DMS 273 (cell line): Measurements from ENCODE around the gene POU6F2.
"Not testable (repeated sequence)": the region's sequence is repeated elsewhere in the genome, so short reads cannot be mapped to it uniquely, and the experiment has no call there.

Source experiments
- DNase-seq: peaks from one replicate; lab custom pipeline; 2025; ENCODE audit not compliant: unreplicated experiment; lab: John Stamatoyannopoulos, UW

POU6F2 gene

GRCh38 chr7:39342763-39343162 lies 365.1 kb downstream of the POU6F2 start:
- no peak for DNase-seq

DNA sequence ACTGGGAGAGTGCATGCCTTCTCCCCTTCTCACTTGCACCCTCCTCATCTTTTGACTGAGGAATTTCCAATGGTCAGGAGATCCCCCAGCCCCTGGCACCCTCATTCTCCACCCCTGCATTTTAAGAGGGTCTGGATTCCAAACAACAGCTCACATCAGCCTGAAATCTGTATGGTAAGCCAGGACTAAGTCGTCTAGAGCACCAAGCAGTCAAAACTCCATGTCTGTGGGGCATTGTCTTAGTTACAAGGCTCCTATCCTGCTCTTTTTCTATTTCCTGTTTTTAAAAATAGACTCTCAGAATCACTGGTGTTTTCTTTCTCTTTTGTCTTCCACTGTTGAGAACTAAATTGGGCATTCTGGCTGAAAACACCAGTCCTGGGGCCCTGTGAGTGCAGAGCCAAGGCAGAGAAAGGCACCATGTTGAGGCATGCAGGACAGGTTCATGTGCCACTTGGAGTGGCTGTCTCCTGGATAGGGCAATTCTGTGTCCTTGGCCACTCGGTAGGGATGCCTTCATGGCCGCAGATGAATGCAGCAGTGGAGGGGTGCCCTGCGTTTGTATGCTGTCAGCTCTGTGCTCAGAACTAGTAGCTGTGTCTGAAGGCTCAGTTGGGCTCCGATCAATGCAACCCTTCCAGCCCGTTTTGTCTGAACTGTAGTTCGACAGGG lies 371.9 kb downstream of the POU6F2 start:
- no peak for DNase-seq

- DNase-seq = peak; percentile 91
These were observed 376.1 kb downstream of the POU6F2 start for GRCh38 chr7:39353615-39354376.

- DNase-seq = no peak
These were observed 378.0 kb downstream of the POU6F2 start for GRCh38 chr7:39355664-39356063.

DNA sequence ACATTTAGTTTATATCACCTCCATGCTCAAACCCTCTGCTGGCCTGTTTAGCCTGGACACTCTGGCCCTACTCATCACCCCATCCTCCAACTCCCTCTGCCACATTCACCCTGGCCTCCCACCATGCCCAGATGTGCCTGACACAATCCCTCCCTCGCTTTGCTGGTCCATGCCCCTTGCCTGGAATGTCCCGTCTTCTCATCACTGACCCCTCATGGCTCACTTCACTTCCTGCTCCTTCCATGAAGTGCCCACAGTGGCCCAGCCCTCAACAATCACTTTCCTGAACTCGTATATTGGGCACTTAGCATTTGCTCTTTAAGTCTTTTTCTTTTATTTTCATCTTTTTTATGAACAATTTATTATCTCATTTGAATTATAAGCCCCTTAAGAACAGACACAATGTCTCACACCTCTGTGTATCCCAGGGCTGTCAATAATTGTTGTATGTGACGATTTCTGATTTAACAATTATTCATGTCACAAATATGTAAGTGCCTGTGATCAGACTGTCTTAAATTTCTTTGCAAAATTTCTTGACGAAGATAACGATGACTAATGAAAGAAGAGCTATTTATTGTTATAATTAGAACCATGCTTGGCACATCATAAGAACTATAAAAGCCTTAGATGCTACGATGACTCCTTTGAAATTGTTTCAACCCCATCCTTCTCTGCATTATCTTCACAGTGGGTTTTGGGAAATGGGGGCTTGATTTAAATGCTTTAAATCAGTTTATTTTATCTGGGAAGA lies 378.6 kb downstream of the POU6F2 start:
- DNase-seq = no peak

DNA sequence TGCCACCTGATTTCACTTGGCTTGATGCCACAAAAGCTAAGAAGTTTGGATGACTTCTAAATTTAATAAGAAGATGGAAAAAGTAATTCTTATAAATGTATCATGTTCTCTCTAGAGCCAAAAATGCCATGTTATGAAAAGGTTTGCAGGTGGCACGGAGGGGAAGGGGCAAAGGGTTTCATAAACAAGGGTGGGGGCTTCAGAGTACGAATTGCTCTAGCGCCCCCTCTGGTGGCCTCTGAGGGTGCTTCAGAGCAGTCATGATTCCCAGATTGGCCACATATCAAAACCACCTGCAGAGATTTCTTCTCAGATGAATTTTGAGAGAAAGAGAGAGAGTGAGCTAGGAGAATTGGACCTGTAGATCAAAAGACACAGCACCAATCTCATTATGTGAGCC lies 379.9 kb downstream of the POU6F2 start:
- peak; percentile 68 for DNase-seq

- no peak for DNase-seq
These were observed 382.3 kb downstream of the POU6F2 start for GRCh38 chr7:39360038-39360437.

DNA sequence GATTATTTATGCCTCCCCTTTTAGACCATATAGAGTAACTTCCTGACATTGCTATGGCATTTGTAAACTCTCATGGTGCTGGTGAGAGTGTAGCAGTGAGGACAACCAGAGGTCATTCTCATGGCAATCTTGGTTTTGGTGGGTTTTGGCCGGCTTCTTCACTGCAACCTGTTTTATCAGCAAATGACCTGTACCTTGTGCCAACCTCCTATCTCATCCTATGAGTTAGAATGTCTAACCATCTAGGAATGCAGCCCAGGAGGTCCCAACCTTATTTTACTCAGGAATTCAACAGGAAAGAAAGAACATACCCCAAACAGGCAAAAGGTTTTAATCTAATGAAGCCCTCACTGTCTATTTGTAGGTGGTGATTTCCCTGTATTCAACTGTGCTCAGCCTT lies 383.1 kb downstream of the POU6F2 start:
- DNase-seq = no peak

GRCh38 chr7:39365751-39366295 lies 388.1 kb downstream of the POU6F2 start:
- no peak for DNase-seq

DNA sequence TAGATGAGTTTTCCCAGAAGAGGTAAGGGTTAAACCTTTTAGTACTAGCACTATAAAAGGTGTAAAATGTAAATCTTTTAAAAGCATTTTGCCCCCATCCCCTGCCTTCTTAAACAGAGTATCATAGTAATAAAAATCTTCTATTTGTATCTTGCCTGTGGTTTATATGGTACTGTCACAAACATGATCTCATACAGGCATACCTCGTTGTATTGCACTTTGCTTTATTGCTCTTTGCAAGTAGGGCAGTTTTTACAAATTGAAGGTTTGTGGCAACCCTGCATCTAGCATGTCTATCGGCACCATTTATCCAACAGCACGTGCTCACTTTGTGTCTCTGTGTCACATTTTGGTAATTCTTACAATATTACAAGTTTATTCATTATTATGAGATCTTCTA lies 389.7 kb downstream of the POU6F2 start:
- no peak for DNase-seq

DNA sequence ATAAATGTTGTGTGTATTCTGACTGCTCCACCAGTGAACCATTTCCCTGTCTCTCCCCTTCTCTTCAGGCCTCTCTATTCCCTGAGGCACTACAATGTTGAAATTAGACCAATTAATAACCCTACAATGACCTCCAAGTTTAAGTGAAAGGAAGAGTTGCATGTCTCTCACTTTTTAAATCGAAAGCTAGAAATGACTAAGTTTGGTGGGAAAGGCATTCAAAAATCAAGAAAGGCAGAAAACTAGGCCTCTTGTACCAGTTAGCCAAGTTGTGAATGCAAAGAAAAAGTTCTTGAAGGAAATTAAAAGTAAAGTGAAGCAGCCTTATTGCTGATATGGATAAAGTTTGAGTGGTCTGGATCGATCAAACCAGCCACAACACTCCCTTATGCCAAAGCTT lies 390.2 kb downstream of the POU6F2 start:
- no peak for DNase-seq

GRCh38 chr7:39372383-39372782 lies 394.7 kb downstream of the POU6F2 start:
- no peak for DNase-seq

GRCh38 chr7:39374436-39375040 lies 396.8 kb downstream of the POU6F2 start:
- DNase-seq = no peak

- no peak for DNase-seq
These were observed 397.6 kb downstream of the POU6F2 start for GRCh38 chr7:39375047-39375873.

- no peak for DNase-seq
These were observed 398.1 kb downstream of the POU6F2 start for GRCh38 chr7:39375874-39376190.

DNA sequence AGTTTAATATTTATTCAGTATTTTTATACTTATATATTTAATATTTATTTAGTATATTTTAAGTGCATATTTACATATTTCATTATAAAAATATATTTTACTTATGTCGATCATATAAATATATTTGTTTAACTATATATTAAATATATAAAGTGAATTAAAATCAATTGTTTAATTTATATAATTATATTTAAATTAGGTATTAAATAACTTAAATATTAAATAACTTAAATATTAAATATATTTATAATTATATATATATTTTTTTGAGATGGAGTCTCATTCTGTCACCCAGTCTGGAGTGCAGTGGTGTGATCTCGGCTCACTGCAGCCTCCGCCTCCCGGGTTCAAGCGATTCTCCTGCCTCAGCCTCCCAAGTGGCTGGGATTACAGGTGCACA lies 399.2 kb downstream of the POU6F2 start:
- not testable (repeated sequence) for DNase-seq

DNA sequence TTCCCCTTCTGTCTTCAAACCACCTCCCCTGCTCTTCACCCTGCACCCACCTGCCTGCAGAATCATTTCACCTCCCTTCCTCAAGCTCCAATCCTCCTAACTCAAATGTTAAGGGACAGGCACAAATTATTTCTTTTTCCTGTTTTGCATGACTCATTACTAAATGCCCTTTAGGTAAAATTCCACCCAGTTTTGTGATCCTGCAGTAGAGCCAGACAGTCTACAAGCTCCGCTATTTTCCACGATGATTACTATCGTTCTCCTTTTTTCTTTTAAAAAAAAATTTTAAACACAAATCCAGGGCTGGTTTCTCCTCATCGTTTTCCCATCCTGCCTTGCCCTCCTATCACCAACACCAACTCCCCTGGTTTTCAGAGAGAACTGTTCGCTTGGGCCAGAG lies 401.7 kb downstream of the POU6F2 start:
- DNase-seq = no peak

- no peak for DNase-seq
These were observed 405.4 kb downstream of the POU6F2 start for GRCh38 chr7:39383136-39383535.

- DNase-seq = no peak
These were observed 406.7 kb downstream of the POU6F2 start for GRCh38 chr7:39384386-39384785.

DNA sequence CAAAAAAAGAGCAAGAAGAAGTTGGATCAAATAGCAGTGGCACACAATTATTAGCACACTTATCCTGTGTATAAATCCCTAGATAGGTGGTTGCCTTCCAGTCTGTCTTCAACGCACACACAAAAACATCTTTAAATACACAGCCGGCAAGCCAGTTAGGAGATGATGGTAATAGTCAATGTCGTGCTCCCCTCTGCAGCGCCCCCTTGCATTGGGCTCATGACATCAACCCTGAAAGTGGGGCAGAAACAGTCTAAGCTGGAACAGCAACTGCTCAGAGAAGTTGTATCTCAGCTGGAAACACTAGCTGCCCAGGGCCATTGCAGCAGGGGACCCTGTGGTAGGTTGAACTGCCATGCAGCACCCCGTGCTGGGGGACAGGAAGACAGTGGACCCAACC lies 409.0 kb downstream of the POU6F2 start:
- DNase-seq = no peak

- DNase-seq = no peak
These were observed 414.4 kb downstream of the POU6F2 start for GRCh38 chr7:39392151-39392550.
